Mucosa of stomach (tissue), 1 donor: ENCODE measurements around the gene MAST2.
"Not testable (repeated sequence)": the region's sequence is repeated elsewhere in the genome, so short reads cannot be mapped to it uniquely, and the experiment has no call there.

Experiments
- H3K27me3 ChIP-seq: one replicate; pipeline ENCODE4 v1.7.0; 2013; ENCODE audit warnings: mild to moderate bottlenecking, low read length; ENCODE audit not compliant: control insufficient read depth, insufficient read depth
- H3K36me3 ChIP-seq: one replicate; pipeline ENCODE4 v1.7.0; 2013; ENCODE audit warnings: low read length; ENCODE audit not compliant: control insufficient read depth, insufficient read depth
- H3K4me1 ChIP-seq: one replicate; pipeline ENCODE4 v1.7.0; 2013; ENCODE audit warnings: mild to moderate bottlenecking, low read length; ENCODE audit not compliant: control insufficient read depth, insufficient read depth
- H3K4me3 ChIP-seq: one replicate; pipeline ENCODE4 v1.7.0; 2013; ENCODE audit warnings: low read length
- H3K9ac ChIP-seq: one replicate; pipeline ENCODE4 v1.7.0; 2013; ENCODE audit warnings: mild to moderate bottlenecking, low read length, moderate library complexity
- H3K9me3 ChIP-seq: one replicate; pipeline ENCODE4 v1.7.0; 2013; ENCODE audit warnings: mild to moderate bottlenecking, low read length, moderate library complexity; ENCODE audit not compliant: control insufficient read depth
- donor health status: Pancreatic carcinoma.

MAST2 gene

GRCh38 chr1:45793942-45794604 lies 9.3 kb upstream of the MAST2 start:
- Histone ChIP-seq H3K9ac (no peak overlapping the region), H3K9me3 (no peaks in the 10 kb centered on the region), H3K36me3 (no peaks in the 10 kb centered on the region), H3K27me3 (no peaks in the 10 kb centered on the region), H3K4me1 (no peaks in the 10 kb centered on the region), H3K4me3 (no peak overlapping the region)

GRCh38 chr1:45796381-45796780 lies 7.0 kb upstream of the MAST2 start:
- Histone ChIP-seq H3K9ac (no peak overlapping the region), H3K36me3 (no peaks in the 10 kb centered on the region), H3K4me3 (no peak overlapping the region), H3K27me3 (no peaks in the 10 kb centered on the region), H3K4me1 (no peaks in the 10 kb centered on the region), H3K9me3 (no peaks in the 10 kb centered on the region)

GRCh38 chr1:45796946-45797345 lies 6.5 kb upstream of the MAST2 start:
- Histone ChIP-seq H3K9ac (no peak overlapping the region), H3K4me3 (no peak overlapping the region), H3K9me3 (no peaks in the 10 kb centered on the region), H3K4me1 (no peaks in the 10 kb centered on the region), H3K36me3 (no peaks in the 10 kb centered on the region), H3K27me3 (no peaks in the 10 kb centered on the region)

GRCh38 chr1:45800899-45801298 lies 2.5 kb upstream of the MAST2 start:
- no peak overlapping the region for H3K4me3 ChIP-seq
- H3K9me3 ChIP-seq = no peaks in the 10 kb centered on the region
- no peaks in the 10 kb centered on the region for H3K27me3 ChIP-seq
- no peaks in the 10 kb centered on the region for H3K36me3 ChIP-seq
- no peak overlapping the region for H3K9ac ChIP-seq
- peaks cover 10% of the 10 kb centered on the region for H3K4me1 ChIP-seq

GRCh38 chr1:45802343-45803298 lies 791 bp upstream of the MAST2 start:
- Histone ChIP-seq H3K4me3 (peak overlapping the region; percentile 29), H3K4me1 (peaks cover 10% of the 10 kb centered on the region), H3K36me3 (no peaks in the 10 kb centered on the region), H3K27me3 (no peaks in the 10 kb centered on the region), H3K9ac (peak overlapping the region; percentile 55), H3K9me3 (no peaks in the 10 kb centered on the region)

- H3K4me1 ChIP-seq = peaks cover 10% of the 10 kb centered on the region
- H3K9me3 ChIP-seq, H3K27me3 ChIP-seq, H3K4me3 ChIP-seq, H3K36me3 ChIP-seq: not testable (repeated sequence)
- H3K9ac ChIP-seq = peak overlapping the region; percentile 72
Observed at GRCh38 chr1:45803781-45804668, 613 bp downstream of the MAST2 start.

- Histone ChIP-seq H3K27me3 (no peaks in the 10 kb centered on the region), H3K4me1 (peaks cover 10% of the 10 kb centered on the region), H3K9ac (peak overlapping the region; percentile 72), H3K36me3 (no peaks in the 10 kb centered on the region), H3K9me3 (no peaks in the 10 kb centered on the region), H3K4me3 (no peak overlapping the region)
Observed at GRCh38 chr1:45804669-45804969, 1.2 kb downstream of the MAST2 start.

- Histone ChIP-seq H3K27me3 (no peaks in the 10 kb centered on the region), H3K4me1 (peaks cover 10% of the 10 kb centered on the region), H3K36me3 (no peaks in the 10 kb centered on the region), H3K9me3 (no peaks in the 10 kb centered on the region), H3K9ac (no peak overlapping the region), H3K4me3 (no peak overlapping the region)
Observed at GRCh38 chr1:45806129-45806528, 2.7 kb downstream of the MAST2 start.

- Histone ChIP-seq H3K4me3 (no peak overlapping the region), H3K36me3 (no peaks in the 10 kb centered on the region), H3K9me3 (no peaks in the 10 kb centered on the region), H3K9ac (no peak overlapping the region), H3K4me1 (no peaks in the 10 kb centered on the region), H3K27me3 (no peaks in the 10 kb centered on the region)
Observed at GRCh38 chr1:45809761-45810160, 6.3 kb downstream of the MAST2 start.

GRCh38 chr1:45814776-45815175 lies 11.4 kb downstream of the MAST2 start:
- H3K9ac ChIP-seq = no peak overlapping the region
- no peak overlapping the region for H3K4me3 ChIP-seq
- no peaks in the 10 kb centered on the region for H3K36me3 ChIP-seq
- H3K4me1 ChIP-seq = no peaks in the 10 kb centered on the region
- H3K27me3 ChIP-seq = no peaks in the 10 kb centered on the region
- no peaks in the 10 kb centered on the region for H3K9me3 ChIP-seq

- H3K36me3 ChIP-seq = no peaks in the 10 kb centered on the region
- H3K9me3 ChIP-seq = no peaks in the 10 kb centered on the region
- H3K4me3 ChIP-seq = no peak overlapping the region
- H3K9ac ChIP-seq = no peak overlapping the region
- H3K27me3 ChIP-seq = no peaks in the 10 kb centered on the region
- no peaks in the 10 kb centered on the region for H3K4me1 ChIP-seq
Observed at GRCh38 chr1:45815667-45816458, 12.5 kb downstream of the MAST2 start.
